Smooth muscle cell of the brain vasculature (primary cell): ENCODE data around the gene CCNQ.

Experiments
- DNase-seq: peaks from one replicate; pipeline ENCODE4 v3.0.0-alpha.2; 2012; ENCODE audit warnings: low read depth, low spot score

The CCNQ gene

GRCh38 chrX:153598541-153599191 is at the start of gene CCNQ:
TSS of gene CCNQ (minus strand) at chrX:153599139. CDS start at chrX:153599073, 66 bp downstream.
- no peak for DNase-seq

- no peak for DNase-seq
Measured at GRCh38 chrX:153647461-153648357, 48.8 kb upstream of the CCNQ start.

- no peak for DNase-seq
Measured at GRCh38 chrX:153646620-153647373, 47.9 kb upstream of the CCNQ start, which contains the start of gene DUSP9. TSS of gene DUSP9 (plus strand) at chrX:153647203. CDS start at chrX:153647954, 751 bp downstream.

GRCh38 chrX:153645921-153646488 is 47.1 kb upstream of the CCNQ start:
- no peak for DNase-seq

GRCh38 chrX:153645151-153645550 is 46.2 kb upstream of the CCNQ start:
- DNase-seq, result no peak

GRCh38 chrX:153644356-153645125 is 45.6 kb upstream of the CCNQ start:
- DNase-seq, result no peak

- no peak for DNase-seq
Measured at GRCh38 chrX:153643431-153644351, 44.8 kb upstream of the CCNQ start.

- DNase-seq, result no peak
Measured at GRCh38 chrX:153642655-153643430, 43.9 kb upstream of the CCNQ start.

- no peak for DNase-seq
Measured at GRCh38 chrX:153642051-153642654, 43.2 kb upstream of the CCNQ start.

GRCh38 chrX:153641627-153642026 is 42.7 kb upstream of the CCNQ start:
- no peak for DNase-seq

- DNase-seq, result no peak
Measured at GRCh38 chrX:153640736-153641575, 42.0 kb upstream of the CCNQ start.

GRCh38 chrX:153640045-153640686 is 41.2 kb upstream of the CCNQ start:
- no peak for DNase-seq

GRCh38 chrX:153639177-153640044 is 40.5 kb upstream of the CCNQ start:
- no peak for DNase-seq

GRCh38 chrX:153638436-153639176 is 39.7 kb upstream of the CCNQ start:
- DNase-seq, result no peak

GRCh38 chrX:153638041-153638371 is 39.1 kb upstream of the CCNQ start:
- no peak for DNase-seq
